Hepatocyte (in vitro differentiated cells): Measurements from ENCODE around the gene CLK2. TPM values are rescaled to one million over a fixed set of nuclear protein-coding genes. Genes with fewer than 3 reads are reported as not detected.
"Not testable (repeated sequence)": the region's sequence is repeated elsewhere in the genome, so short reads cannot be mapped to it uniquely, and the experiment has no call there.

Source experiments
- DNase-seq: peaks from one replicate; pipeline ENCODE4 v3.0.0-alpha.2; 2016; ENCODE audit warnings: low spot score
- H2AFZ ChIP-seq: fragments of 200-600 bp; sonication (generic); 2 replicates; pipeline ENCODE4 v1.6.0; 2016; ENCODE audit warnings: antibody characterized with exemption, mild to moderate bottlenecking
- H3K27ac ChIP-seq: fragments of 200-600 bp; sonication (generic); 2 replicates; pipeline ENCODE4 v1.5.1; 2016; ENCODE audit warnings: mild to moderate bottlenecking
- H3K27me3 ChIP-seq: fragments of 200-600 bp; sonication (generic); 2 replicates; pipeline ENCODE4 v1.6.1; 2016
- H3K36me3 ChIP-seq: fragments of 200-600 bp; sonication (generic); replicated peaks from 2 replicates; pipeline ENCODE4 v1.5.1; 2016; ENCODE audit warnings: low read depth; ENCODE audit not compliant: insufficient read depth
- H3K4me1 ChIP-seq: fragments of 200-600 bp; sonication (generic); 2 replicates; pipeline ENCODE4 v1.5.1; 2016; ENCODE audit warnings: mild to moderate bottlenecking, moderate library complexity; ENCODE audit not compliant: insufficient read depth
- H3K4me2 ChIP-seq: fragments of 200-600 bp; sonication (generic); 2 replicates; pipeline ENCODE4 v1.6.0; 2016
- H3K4me3 ChIP-seq: fragments of 200-600 bp; sonication (generic); 2 replicates; pipeline ENCODE4 v1.5.1; 2016; ENCODE audit warnings: mild to moderate bottlenecking
- H3K79me2 ChIP-seq: fragments of 200-600 bp; sonication (generic); 2 replicates; pipeline ENCODE4 v1.6.0; 2017; ENCODE audit warnings: mild to moderate bottlenecking
- H3K9me2 ChIP-seq: fragments of 200-600 bp; sonication (generic); replicated peaks from 2 replicates; pipeline ENCODE4 v1.6.0; 2017; ENCODE audit warnings: mild to moderate bottlenecking; ENCODE audit not compliant: insufficient read depth
- H3K9me3 ChIP-seq: fragments of 200-600 bp; sonication (generic); 2 replicates; pipeline ENCODE4 v1.5.1; 2016; ENCODE audit warnings: low read depth, mild to moderate bottlenecking
- H4K20me1 ChIP-seq: fragments of 200-600 bp; sonication (generic); 2 replicates; pipeline ENCODE4 v1.6.0; 2016; ENCODE audit warnings: mild to moderate bottlenecking; ENCODE audit not compliant: insufficient read depth, poor library complexity, severe bottlenecking
- CTCF ChIP-seq: fragments of 200-600 bp; sonication (generic); IDR thresholded peaks from 2 replicates; pipeline ENCODE4 v1.5.1; 2016; ENCODE audit warnings: antibody characterized with exemption, mild to moderate bottlenecking; ENCODE audit not compliant: poor library complexity
- EZH2 ChIP-seq: fragments of 200-600 bp; sonication (generic); IDR thresholded peaks from 2 replicates; pipeline ENCODE4 v1.6.1; 2016; ENCODE audit warnings: antibody characterized with exemption, mild to moderate bottlenecking, borderline replicate concordance
- EZH2phosphoT487 ChIP-seq: fragments of 200-600 bp; sonication (generic); IDR thresholded peaks from one replicate; pipeline ENCODE4 v1.6.1; 2018; ENCODE audit warnings: antibody characterized with exemption, mild to moderate bottlenecking, low read depth, moderate library complexity; ENCODE audit not compliant: unreplicated experiment, severe bottlenecking
- WGBS: methylation state at CpG from one replicate; pipeline ENCODE4 v1.1.6; 2016; ENCODE audit warnings: low lambda C conversion rate; ENCODE audit errors: missing lambda C conversion rate; 5-methylcytosine and 5-hydroxymethylcytosine counted together
- polyA plus RNA-seq: library from polyadenylated mRNA; unstranded; fragments of >200 nt; fragmentation: Nextera tagmentation; extraction: Ambion mirVana; gene quantifications from 2 replicates; pipeline ENCODE4 v1.2.1, GENCODE V29; 2016
- total RNA-seq: library from RNA; depleted of rRNA; stranded (reverse); fragments of >200 nt; gene quantifications from 2 replicates; pipeline ENCODE4 v1.2.3, GENCODE V29; 2014

CLK2 gene
- total and polyA plus RNA-seq, 2 experiments from 2014 or later: 18.6 to 48.7 TPM

DNA sequence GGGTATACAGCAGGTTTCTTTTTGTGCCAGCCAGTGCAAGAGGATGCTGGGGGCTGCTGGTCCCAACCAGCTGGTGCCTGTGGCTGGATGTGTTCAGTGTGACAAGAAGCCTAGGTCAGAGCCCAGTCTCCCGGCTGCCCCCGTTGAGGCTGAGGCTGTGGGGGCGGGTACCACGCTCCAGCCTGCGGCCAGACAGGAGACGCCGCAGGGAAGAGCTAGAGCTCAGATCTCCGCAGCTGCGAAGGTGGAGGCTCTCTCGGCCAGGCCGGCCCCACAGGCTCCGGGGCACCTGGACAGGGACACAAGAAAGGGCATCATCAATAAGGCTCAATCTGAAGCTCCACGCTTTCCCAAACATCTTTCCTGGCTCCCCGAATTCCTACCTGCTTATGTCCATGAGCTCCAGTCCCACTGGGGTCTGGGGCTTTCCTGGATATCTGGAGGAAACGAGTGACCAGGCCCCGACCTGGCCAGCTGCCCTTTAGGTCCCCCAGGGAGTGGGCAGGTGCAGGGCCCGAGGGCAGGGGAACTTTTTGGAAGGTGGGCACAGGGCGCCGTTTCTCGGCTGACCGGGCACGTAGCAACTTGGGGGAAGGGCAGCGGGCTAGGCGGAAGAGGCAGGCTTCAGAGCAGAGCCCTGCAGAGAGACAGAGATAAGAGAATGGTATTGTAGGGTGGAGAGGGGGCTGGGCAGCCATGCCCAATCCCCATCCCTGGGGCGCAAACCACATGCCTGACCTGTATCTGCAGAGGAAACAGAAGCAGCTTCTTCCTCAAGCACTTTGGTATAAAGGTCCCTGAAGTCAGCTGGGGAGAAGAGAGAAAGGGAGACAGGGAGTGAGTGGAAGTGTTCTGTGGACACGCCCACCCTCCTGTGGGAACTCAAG is 25.4 kb downstream of the CLK2 start:
- WGBS: 96% methylated on average over 26 of the region's 26 CpGs
- peaks cover 14% of the 10 kb centered on the region for H3K4me1 ChIP-seq

DNA sequence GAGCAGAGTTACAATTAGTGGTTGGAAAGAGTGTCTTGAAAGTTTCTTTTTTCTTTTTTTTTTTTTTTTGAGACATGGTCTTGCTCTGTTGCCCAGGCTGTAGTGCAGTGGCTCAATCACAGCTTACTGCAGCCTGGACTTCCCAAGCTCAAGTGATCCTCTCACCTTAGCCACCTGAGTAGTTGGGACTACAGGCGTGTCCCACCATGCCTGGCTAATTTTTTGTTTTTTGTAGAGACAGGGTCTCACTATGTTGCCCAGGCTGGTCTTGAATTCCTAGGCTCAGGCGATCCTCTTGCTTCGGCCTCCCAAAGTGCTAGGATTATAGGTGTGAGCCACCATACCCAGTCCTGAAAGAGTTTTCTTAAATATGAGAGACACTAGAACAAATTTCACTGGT is 26.5 kb downstream of the CLK2 start:
- peaks cover 13% of the 10 kb centered on the region for H3K79me2 ChIP-seq
- not testable (repeated sequence) for H3K27ac ChIP-seq, H3K4me3 ChIP-seq, H4K20me1 ChIP-seq, H3K9me3 ChIP-seq, H3K4me2 ChIP-seq, H3K27me3 ChIP-seq, DNase-seq, H2AFZ ChIP-seq, H3K9me2 ChIP-seq, H3K36me3 ChIP-seq
- H3K4me1 ChIP-seq: peaks cover 20% of the 10 kb centered on the region
- WGBS: 100% methylated on average over 3 of the region's 3 CpGs

More for the DNA sequence above, 25.4 kb downstream of the CLK2 start:
- Histone ChIP-seq H3K4me3 (no peak overlapping the region), H3K9me2 (no peaks in the 10 kb centered on the region), H2AFZ (no peak overlapping the region), H3K79me2 (peaks cover 8% of the 10 kb centered on the region), H3K36me3 (no peaks in the 10 kb centered on the region), H3K9me3 (no peaks in the 10 kb centered on the region), H3K4me2 (no peak overlapping the region), H3K27me3 (no peaks in the 10 kb centered on the region), H4K20me1 (no peaks in the 10 kb centered on the region), H3K27ac (no peak overlapping the region)
- DNase-seq: no peak
- TF ChIP-seq CTCF (no peak), EZH2 (no peak)

DNA sequence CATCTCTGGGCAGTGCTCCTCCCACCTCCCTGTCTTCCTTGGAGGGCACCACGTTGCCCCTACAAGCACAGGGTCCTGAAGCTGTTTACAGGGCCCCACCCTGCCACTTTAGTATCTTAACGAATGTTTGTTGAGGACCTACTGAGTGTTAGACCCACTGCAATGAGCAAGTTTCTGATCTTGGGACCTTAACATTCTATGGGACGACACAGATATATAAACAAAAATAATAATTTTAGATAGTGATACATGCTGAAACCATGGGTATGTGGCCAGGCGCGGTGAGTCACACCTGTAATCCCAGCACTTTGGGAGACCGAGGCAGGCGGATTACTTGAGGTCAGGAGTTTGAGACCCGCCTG is 28.2 kb downstream of the CLK2 start:
- Histone ChIP-seq H3K4me1 (peaks cover 15% of the 10 kb centered on the region), H3K9me2 (no peaks in the 10 kb centered on the region), H3K4me2 (peak overlapping the region; percentile 84), H3K36me3 (no peaks in the 10 kb centered on the region), H3K27me3 (no peaks in the 10 kb centered on the region), H3K4me3 (peak overlapping the region; percentile 21), H3K79me2 (peaks cover 11% of the 10 kb centered on the region), H4K20me1 (no peaks in the 10 kb centered on the region), H3K27ac (peak overlapping the region; percentile 74), H2AFZ (peak overlapping the region; percentile 80), H3K9me3 (no peaks in the 10 kb centered on the region)
- TF ChIP-seq EZH2phosphoT487: no peak
- no peak for TF ChIP-seq EZH2
- no peak for TF ChIP-seq CTCF
- DNase-seq: no peak
- WGBS: 66% methylated on average over 8 of the region's 8 CpGs

DNA sequence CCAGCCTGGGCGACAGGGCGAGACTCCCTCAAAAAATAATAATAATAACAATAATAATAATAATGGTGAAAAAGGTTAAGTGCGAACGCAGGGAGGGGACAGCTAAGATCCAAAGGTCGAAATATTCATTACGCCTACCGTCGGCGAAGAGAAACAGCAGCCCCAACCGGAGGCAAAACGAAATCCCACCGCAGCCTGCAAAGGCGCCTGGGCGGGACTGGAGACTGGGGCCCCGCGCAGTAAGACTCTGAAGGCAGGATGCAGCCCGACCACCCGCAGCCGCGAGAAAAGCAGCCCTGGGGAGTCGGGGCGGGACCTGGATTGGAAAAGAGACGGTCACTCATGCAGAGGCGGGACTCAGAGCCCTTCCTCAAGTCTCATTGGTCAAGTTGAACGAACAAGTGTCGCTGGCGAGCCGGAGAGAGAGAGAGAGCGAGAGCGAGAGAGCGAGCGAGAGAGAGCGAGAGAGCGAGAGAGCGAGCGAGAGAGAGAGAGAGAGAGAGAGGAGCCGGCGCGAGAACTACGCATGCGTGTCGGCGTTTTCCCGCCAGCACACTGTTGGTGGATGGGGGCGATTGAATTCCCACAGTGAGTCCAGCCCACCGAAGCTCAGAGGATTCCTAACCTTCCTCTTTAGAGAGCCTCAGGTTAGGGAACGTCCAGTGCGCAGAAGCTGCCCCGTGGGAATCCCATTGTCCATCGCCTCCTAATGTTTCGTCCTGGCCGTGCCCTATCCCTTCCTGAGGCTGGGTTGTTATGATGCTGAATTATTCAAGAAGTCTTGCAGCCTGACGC is 28.7 kb downstream of the CLK2 start:
- Histone ChIP-seq H3K4me2 (peak overlapping the region; percentile 84), H3K27ac (peak overlapping the region; percentile 75), H3K79me2 (peaks cover 11% of the 10 kb centered on the region), H3K9me3 (no peaks in the 10 kb centered on the region), H3K27me3 (no peaks in the 10 kb centered on the region), H4K20me1 (no peaks in the 10 kb centered on the region), H3K36me3 (no peaks in the 10 kb centered on the region), H3K4me1 (peaks cover 15% of the 10 kb centered on the region), H2AFZ (peak overlapping the region; percentile 80), H3K4me3 (peak overlapping the region; percentile 26), H3K9me2 (no peaks in the 10 kb centered on the region)
- 1% methylated on average over 51 of the region's 53 CpGs for WGBS
- TF ChIP-seq CTCF (peak; percentile 63), EZH2phosphoT487 (no peak)
- peak; percentile 98 for DNase-seq
